Activated T-cell treated with anti-CD3 and anti-CD28 coated beads, Interleukin-2, amount 50 U/mL, for 4 hours (primary cell): ENCODE measurements around the gene CDCA5. TPM values are rescaled to one million over a fixed set of nuclear protein-coding genes. Genes with fewer than 3 reads are reported as not detected.
A peak's percentile ranks its signal among the peaks of the same experiment; 100 is the strongest.

ENCODE experiments used
- ATAC-seq, 2 donors: fragments of 200-7000 bp; cut with Tn5 transposase; one replicate each; pipeline ENCODE4 v1.10.0; 2021
- DNase-seq: peaks from one replicate; pipeline ENCODE4 v3.0.0-alpha.2; 2020
- H3K27me3 Mint-ChIP-seq: one replicate; pipeline ENCODE4 v1.8.0; 2021; ENCODE audit warnings: low read depth, mixed read lengths
- H3K36me3 Mint-ChIP-seq: one replicate; pipeline ENCODE4 v1.8.0; 2022; ENCODE audit warnings: mixed read lengths; ENCODE audit not compliant: insufficient read depth
- H3K4me1 Mint-ChIP-seq: one replicate; pipeline ENCODE4 v1.8.0; 2021; ENCODE audit warnings: low read depth, mixed read lengths
- H3K4me3 Mint-ChIP-seq: one replicate; pipeline ENCODE4 v1.8.0; 2021; ENCODE audit warnings: mild to moderate bottlenecking, moderate library complexity, mixed read lengths
- H3K9me3 Mint-ChIP-seq: one replicate; pipeline ENCODE4 v1.8.0; 2021; ENCODE audit warnings: mixed read lengths
- total RNA-seq, 3 donors: library from RNA; stranded (reverse); gene quantifications; one replicate each; pipeline ENCODE4 v1.2.1, GENCODE V29; 2021

CDCA5 gene
- total RNA-seq, 3 donors from 2014 or later = 26.4 to 37.1 (median 35.1) TPM

GRCh38 chr11:65102142-65103095, 18.6 kb upstream of the CDCA5 start:
- Mint-ChIP-seq H3K4me3 (no peak overlapping the region), H3K4me1 (peaks cover 15% of the 10 kb centered on the region), H3K36me3 (peaks cover 21% of the 10 kb centered on the region), H3K9me3 (no peaks in the 10 kb centered on the region), H3K27me3 (no peaks in the 10 kb centered on the region)
- DNase-seq (no peak), ATAC-seq (no peak)

GRCh38 chr11:65100674-65101350, 17.0 kb upstream of the CDCA5 start:
- no peak for ATAC-seq
- no peaks in the 10 kb centered on the region for H3K9me3 Mint-ChIP-seq
- H3K36me3 Mint-ChIP-seq = peaks cover 14% of the 10 kb centered on the region

GRCh38 chr11:65096926-65097325, 13.1 kb upstream of the CDCA5 start:
- peak overlapping the region; percentile 92 for H3K4me3 Mint-ChIP-seq
- H3K27me3 Mint-ChIP-seq = no peaks in the 10 kb centered on the region
- H3K4me1 Mint-ChIP-seq = peaks cover 15% of the 10 kb centered on the region
- H3K9me3 Mint-ChIP-seq = no peaks in the 10 kb centered on the region
- H3K36me3 Mint-ChIP-seq = peaks cover 7% of the 10 kb centered on the region
- DNase-seq = no peak
- ATAC-seq = no peak

More at GRCh38 chr11:65100674-65101350, 17.0 kb upstream of the CDCA5 start:
- H3K27me3 Mint-ChIP-seq = no peaks in the 10 kb centered on the region
- no peak overlapping the region for H3K4me3 Mint-ChIP-seq
- no peak for DNase-seq
- H3K4me1 Mint-ChIP-seq = peaks cover 15% of the 10 kb centered on the region

DNA sequence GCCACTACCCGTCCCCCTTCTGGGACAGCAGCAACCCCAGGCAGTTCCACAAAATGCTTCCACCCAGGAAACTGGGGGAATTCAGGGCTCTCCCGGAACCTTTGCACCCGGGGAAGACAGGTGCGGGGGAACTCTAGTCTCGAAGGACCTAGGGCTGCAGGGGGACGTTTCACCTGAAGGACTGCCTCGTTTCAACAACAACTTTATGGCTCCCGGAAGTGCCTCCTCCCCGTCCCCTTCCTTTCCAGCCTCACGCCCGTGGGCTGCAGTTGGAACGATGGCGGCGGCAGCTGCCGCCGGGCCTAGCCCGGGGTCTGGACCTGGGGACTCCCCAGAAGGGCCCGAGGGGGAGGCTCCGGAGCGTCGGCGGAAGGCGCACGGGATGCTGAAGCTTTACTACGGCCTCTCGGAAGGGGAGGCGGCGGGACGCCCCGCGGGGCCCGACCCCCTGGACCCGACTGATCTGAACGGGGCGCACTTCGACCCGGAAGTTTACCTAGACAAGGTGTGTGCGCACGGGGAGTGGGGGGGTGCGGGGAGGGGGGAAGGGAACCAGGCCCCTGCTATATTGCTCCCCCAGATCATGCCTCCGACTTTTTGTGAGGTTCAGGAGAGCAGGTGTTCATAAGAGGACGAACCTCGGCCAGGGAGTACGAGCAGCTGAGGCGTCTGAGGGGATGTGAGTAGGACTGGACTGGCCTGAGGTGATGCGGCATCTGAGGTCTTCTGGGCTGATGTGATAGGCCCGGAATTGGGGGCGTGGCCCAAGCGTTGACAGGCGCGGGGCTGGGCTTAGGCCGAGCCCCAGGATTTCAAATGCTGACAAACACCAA, 12.3 kb upstream of the CDCA5 start, which contains the start of gene VPS51:
Gene VPS51 (plus strand): TSS at position 241 of the 833 bp plus-strand sequence. CDS start 37 bp downstream, at position 278.
- DNase-seq = peak; percentile 80
- H3K4me3 Mint-ChIP-seq = peak within 1 kb of the TSS; percentile 92
- H3K9me3 Mint-ChIP-seq = no peaks in the 10 kb centered on the region
- peak; percentile 93 to 95 for ATAC-seq
- H3K27me3 Mint-ChIP-seq = no peaks in the 10 kb centered on the region
- H3K4me1 Mint-ChIP-seq = peaks cover 15% of the 10 kb centered on the region
- peaks cover 7% of the 10 kb centered on the region for H3K36me3 Mint-ChIP-seq

GRCh38 chr11:65095427-65095826, 11.6 kb upstream of the CDCA5 start:
- no peak for DNase-seq
- Mint-ChIP-seq H3K27me3 (no peaks in the 10 kb centered on the region), H3K36me3 (peaks cover 5% of the 10 kb centered on the region), H3K9me3 (no peaks in the 10 kb centered on the region), H3K4me1 (peaks cover 15% of the 10 kb centered on the region), H3K4me3 (peak overlapping the region; percentile 92)
- ATAC-seq = no peak

DNA sequence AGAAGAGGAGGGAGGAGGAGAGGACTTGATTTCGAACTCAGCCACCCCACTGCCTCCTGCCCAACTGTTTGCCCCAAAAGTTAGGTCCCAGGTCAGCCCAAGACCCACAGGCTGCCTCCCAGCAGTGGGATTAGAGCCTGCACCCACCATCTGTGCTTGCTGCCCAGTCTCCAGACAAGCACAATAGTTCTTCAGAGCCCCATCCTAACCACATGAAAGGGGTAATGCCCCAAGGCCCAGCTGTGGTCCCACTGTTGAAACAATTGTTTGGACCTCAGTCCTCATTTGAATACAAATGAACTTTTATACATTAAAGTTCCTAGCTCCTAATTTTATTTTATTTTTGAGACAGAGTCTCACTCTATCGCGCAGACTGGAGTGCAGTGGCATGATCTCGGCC, 6.8 kb upstream of the CDCA5 start:
- ATAC-seq = no peak
- H3K9me3 Mint-ChIP-seq = no peaks in the 10 kb centered on the region
- peaks cover 5% of the 10 kb centered on the region for H3K4me1 Mint-ChIP-seq
- no peaks in the 10 kb centered on the region for H3K27me3 Mint-ChIP-seq
- peaks cover 21% of the 10 kb centered on the region for H3K36me3 Mint-ChIP-seq
- no peak overlapping the region for H3K4me3 Mint-ChIP-seq
- DNase-seq = no peak

DNA sequence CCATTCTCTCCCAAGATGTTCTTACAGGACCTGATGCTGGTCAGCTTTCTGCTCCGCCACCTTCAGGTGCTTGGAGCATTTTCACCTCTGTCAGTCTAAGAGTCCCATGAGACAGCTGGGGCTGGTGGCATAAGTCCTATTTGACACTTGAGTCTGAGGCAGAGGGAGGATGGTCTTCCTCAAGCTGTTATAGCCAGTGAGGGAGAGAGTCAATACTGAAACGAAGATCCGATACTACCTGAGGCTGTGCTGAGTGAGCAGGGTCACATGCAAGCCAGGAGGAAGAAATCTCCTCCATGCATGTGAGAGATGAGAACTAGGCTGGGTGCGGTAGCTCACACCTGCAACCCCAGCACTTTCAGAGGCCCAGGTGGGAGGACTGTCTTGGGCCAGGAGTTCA, 5.8 kb upstream of the CDCA5 start:
- Mint-ChIP-seq H3K9me3 (no peaks in the 10 kb centered on the region), H3K4me3 (no peak overlapping the region), H3K27me3 (no peaks in the 10 kb centered on the region), H3K4me1 (peaks cover 13% of the 10 kb centered on the region), H3K36me3 (peaks cover 22% of the 10 kb centered on the region)
- ATAC-seq (no peak), DNase-seq (no peak)

DNA sequence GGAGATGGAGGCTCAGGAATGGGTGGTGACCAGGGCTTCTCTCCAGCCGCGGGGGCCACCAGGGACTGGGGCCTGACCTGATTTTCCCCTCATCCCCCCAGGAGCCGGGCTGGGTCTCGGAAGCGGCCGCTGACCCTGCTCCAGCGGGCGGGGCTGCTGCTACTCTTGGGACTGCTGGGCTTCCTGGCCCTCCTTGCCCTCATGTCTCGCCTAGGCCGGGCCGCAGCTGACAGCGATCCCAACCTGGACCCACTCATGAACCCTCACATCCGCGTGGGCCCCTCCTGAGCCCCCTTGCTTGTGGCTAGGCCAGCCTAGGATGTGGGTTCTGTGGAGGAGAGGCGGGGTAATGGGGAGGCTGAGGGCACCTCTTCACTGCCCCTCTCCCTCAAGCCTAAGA, 4.0 kb upstream of the CDCA5 start:
- peaks cover 22% of the 10 kb centered on the region for H3K36me3 Mint-ChIP-seq
- no peak for ATAC-seq

GRCh38 chr11:65087216-65087615, 3.4 kb upstream of the CDCA5 start:
- Mint-ChIP-seq H3K9me3 (no peaks in the 10 kb centered on the region), H3K4me3 (no peak overlapping the region), H3K27me3 (no peaks in the 10 kb centered on the region), H3K36me3 (peaks cover 22% of the 10 kb centered on the region), H3K4me1 (peaks cover 26% of the 10 kb centered on the region)
- ATAC-seq = no peak
- no peak for DNase-seq

More for the DNA sequence above, 4.0 kb upstream of the CDCA5 start:
- Mint-ChIP-seq H3K9me3 (no peaks in the 10 kb centered on the region), H3K4me3 (no peak overlapping the region), H3K27me3 (no peaks in the 10 kb centered on the region), H3K4me1 (peaks cover 24% of the 10 kb centered on the region)
- no peak for DNase-seq

- Mint-ChIP-seq H3K4me3 (no peak overlapping the region), H3K4me1 (peaks cover 26% of the 10 kb centered on the region), H3K36me3 (peaks cover 22% of the 10 kb centered on the region), H3K9me3 (no peaks in the 10 kb centered on the region), H3K27me3 (no peaks in the 10 kb centered on the region)
- ATAC-seq = no peak
- DNase-seq = no peak
Measured at GRCh38 chr11:65086809-65087208, 3.0 kb upstream of the CDCA5 start.

DNA sequence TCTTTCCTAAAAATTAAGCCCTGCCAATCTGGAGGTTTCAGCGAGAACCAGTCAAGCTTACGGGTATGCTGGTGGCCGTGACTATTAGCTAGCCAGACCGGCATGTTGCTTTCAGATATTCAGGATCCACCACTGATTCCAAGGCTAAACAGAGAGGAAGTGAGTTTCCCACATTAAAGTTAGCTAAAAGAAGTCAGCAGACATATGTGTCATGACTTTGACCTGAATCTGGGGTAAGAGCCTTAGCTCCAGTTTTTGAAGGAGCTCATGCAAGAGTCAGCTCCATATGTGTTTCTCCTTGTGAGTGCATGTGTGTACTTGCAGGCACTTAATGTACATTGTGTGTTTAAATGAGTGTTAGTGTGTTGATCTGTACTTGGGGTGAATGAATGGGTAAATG, 1.6 kb upstream of the CDCA5 start:
- Mint-ChIP-seq H3K36me3 (peaks cover 22% of the 10 kb centered on the region), H3K27me3 (no peaks in the 10 kb centered on the region), H3K9me3 (no peaks in the 10 kb centered on the region), H3K4me3 (peak overlapping the region; percentile 93), H3K4me1 (peaks cover 26% of the 10 kb centered on the region)
- DNase-seq (no peak), ATAC-seq (no peak)

- DNase-seq = no peak
- Mint-ChIP-seq H3K4me1 (peaks cover 26% of the 10 kb centered on the region), H3K36me3 (peaks cover 22% of the 10 kb centered on the region), H3K4me3 (peak overlapping the region; percentile 93), H3K27me3 (no peaks in the 10 kb centered on the region), H3K9me3 (no peaks in the 10 kb centered on the region)
- ATAC-seq = peak in 1 of 2 donors; percentile 11
Measured at GRCh38 chr11:65084598-65085375, 947 bp upstream of the CDCA5 start.

- DNase-seq = no peak
- H3K4me3 Mint-ChIP-seq = peak overlapping the region; percentile 93
- ATAC-seq = peak; percentile 1 to 8
- H3K36me3 Mint-ChIP-seq = peaks cover 7% of the 10 kb centered on the region
- H3K9me3 Mint-ChIP-seq = no peaks in the 10 kb centered on the region
- peaks cover 31% of the 10 kb centered on the region for H3K4me1 Mint-ChIP-seq
- H3K27me3 Mint-ChIP-seq = no peaks in the 10 kb centered on the region
Measured at GRCh38 chr11:65083134-65083833, 556 bp downstream of the CDCA5 start.
